SIG-M5 treated with dmso at 0.1 percent for 504 hours (cell line): ENCODE results near the gene ITGB1.
"Not testable (repeated sequence)": the region's sequence is repeated elsewhere in the genome, so short reads cannot be mapped to it uniquely, and the experiment has no call there.

ENCODE experiments used
- DNase-seq: peaks from one replicate; lab custom pipeline; 2025; ENCODE audit not compliant: unreplicated experiment; lab: John Stamatoyannopoulos, UW

The ITGB1 gene

GRCh38 chr10:32939296-32940111, 18.5 kb downstream of the ITGB1 start:
- DNase-seq, result no peak

- DNase-seq, result no peak
These were observed 19.4 kb downstream of the ITGB1 start for GRCh38 chr10:32938554-32939061.

GRCh38 chr10:32937911-32938424, 20.1 kb downstream of the ITGB1 start:
- DNase-seq, result no peak

GRCh38 chr10:32932225-32932729, 25.8 kb downstream of the ITGB1 start:
- DNase-seq, result no peak

GRCh38 chr10:32931593-32931992, 26.4 kb downstream of the ITGB1 start:
- no peak for DNase-seq

- DNase-seq, result no peak
These were observed 28.0 kb downstream of the ITGB1 start for GRCh38 chr10:32930036-32930435.

- no peak for DNase-seq
These were observed 28.4 kb downstream of the ITGB1 start for GRCh38 chr10:32929634-32930033.

GRCh38 chr10:32927750-32928149, 30.3 kb downstream of the ITGB1 start:
- no peak for DNase-seq

- no peak for DNase-seq
These were observed 34.2 kb downstream of the ITGB1 start for GRCh38 chr10:32923849-32924248.

- no peak for DNase-seq
These were observed 34.9 kb downstream of the ITGB1 start for GRCh38 chr10:32923134-32923533.

GRCh38 chr10:32922170-32922569, 35.9 kb downstream of the ITGB1 start:
- DNase-seq, result no peak

GRCh38 chr10:32917817-32918216, 40.2 kb downstream of the ITGB1 start:
- not testable (repeated sequence) for DNase-seq

- DNase-seq, result no peak
These were observed 46.6 kb downstream of the ITGB1 start for GRCh38 chr10:32911285-32912016.

GRCh38 chr10:32909970-32910369, 48.1 kb downstream of the ITGB1 start:
- DNase-seq, result not testable (repeated sequence)

GRCh38 chr10:32909456-32909855, 48.6 kb downstream of the ITGB1 start:
- no peak for DNase-seq

GRCh38 chr10:32906595-32906994, 51.4 kb downstream of the ITGB1 start:
- DNase-seq, result no peak

GRCh38 chr10:32905466-32905865, 52.6 kb downstream of the ITGB1 start:
- DNase-seq, result no peak

GRCh38 chr10:32901815-32902214, 56.2 kb downstream of the ITGB1 start:
- DNase-seq, result no peak

- not testable (repeated sequence) for DNase-seq
These were observed 62.6 kb downstream of the ITGB1 start for GRCh38 chr10:32895200-32895968.

- DNase-seq, result no peak
These were observed 63.9 kb downstream of the ITGB1 start for GRCh38 chr10:32893916-32894664.
